ENCODE results near the gene PRAME.

DNA sequence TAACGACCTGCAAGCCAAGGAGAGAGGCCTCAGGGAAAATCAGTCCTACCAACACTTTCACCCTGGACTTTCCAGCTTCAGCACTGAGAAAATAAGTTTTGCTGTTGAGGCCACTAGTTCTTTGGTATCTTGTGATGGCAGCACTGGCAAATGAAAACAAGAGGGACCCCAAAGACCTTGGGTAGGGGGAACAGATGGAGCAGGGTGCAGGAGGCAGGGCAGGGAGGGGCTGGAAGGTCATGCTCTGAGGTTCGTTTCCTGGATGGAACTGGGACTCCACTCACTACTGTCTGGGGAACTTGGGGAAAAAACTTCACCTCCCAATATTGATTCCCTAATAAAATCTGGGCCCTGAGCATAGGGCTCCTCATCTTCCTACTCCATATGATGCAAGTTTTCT is 34.2 kb upstream of the PRAME start:
- TF ChIP-seq CTCF (IDR thresholded peaks at IDR 0.05 in 8 of 11, conservative IDR thresholded peaks at IDR 0.05 in 3 of 11) (no peak), POLR2A (IDR thresholded peaks at IDR 0.05) (no peak), POLR2AphosphoS5 (IDR thresholded peaks at IDR 0.05) (no peak)
